Measurements from ENCODE around the gene DYNC1H1.

The DYNC1H1 gene

DNA sequence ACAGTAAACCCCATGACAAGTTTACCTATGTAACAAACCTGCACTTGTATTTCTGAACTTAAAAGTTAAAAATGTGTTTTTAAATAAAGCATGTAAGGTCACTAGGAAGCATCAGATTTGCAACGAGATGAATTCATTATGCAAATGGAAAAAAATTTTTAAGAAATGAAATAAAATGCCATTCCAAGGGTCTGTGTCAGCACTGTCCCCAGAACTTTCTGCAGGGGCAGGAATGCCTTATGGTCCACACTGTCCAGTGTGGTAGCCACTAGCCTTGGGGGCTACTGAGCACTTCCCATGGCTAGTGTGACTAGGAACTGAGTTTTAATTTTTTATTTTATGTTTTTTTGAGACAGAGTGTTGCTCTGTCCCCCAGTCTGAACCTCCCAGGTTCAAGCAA is 73.3 kb downstream of the DYNC1H1 start:
- H3K27ac ChIP-seq = no peak overlapping the region
- TF ChIP-seq, protein P1, sequence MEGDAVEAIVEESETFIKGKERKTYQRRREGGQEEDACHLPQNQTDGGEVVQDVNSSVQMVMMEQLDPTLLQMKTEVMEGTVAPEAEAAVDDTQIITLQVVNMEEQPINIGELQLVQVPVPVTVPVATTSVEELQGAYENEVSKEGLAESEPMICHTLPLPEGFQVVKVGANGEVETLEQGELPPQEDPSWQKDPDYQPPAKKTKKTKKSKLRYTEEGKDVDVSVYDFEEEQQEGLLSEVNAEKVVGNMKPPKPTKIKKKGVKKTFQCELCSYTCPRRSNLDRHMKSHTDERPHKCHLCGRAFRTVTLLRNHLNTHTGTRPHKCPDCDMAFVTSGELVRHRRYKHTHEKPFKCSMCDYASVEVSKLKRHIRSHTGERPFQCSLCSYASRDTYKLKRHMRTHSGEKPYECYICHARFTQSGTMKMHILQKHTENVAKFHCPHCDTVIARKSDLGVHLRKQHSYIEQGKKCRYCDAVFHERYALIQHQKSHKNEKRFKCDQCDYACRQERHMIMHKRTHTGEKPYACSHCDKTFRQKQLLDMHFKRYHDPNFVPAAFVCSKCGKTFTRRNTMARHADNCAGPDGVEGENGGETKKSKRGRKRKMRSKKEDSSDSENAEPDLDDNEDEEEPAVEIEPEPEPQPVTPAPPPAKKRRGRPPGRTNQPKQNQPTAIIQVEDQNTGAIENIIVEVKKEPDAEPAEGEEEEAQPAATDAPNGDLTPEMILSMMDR (conservative IDR thresholded peaks at IDR 0.05) = no peak
- TF ChIP-seq ZFX (IDR thresholded peaks at IDR 0.05) = no peak

DNA sequence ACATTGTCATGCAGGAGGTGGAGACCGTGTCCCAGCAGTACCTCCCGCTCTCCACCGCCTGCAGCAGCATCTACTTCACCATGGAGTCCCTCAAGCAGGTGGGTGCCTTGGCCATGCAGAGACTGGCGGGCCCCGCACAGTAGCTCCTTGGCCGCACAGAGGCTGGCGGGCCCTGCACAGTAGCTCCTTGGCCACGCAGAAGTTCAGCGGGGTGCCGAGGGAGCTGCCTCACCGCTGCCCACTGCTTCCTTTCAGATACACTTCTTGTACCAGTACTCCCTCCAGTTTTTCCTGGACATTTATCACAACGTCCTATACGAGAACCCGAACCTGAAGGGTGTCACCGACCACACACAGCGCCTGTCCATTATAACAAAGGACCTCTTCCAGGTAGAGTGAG is 74.8 kb downstream of the DYNC1H1 start:
- TF ChIP-seq ZFX (IDR thresholded peaks at IDR 0.05) = no peak
- TF ChIP-seq, protein P1 (conservative IDR thresholded peaks at IDR 0.05) = no peak
- H3K27ac ChIP-seq = no peak overlapping the region

DNA sequence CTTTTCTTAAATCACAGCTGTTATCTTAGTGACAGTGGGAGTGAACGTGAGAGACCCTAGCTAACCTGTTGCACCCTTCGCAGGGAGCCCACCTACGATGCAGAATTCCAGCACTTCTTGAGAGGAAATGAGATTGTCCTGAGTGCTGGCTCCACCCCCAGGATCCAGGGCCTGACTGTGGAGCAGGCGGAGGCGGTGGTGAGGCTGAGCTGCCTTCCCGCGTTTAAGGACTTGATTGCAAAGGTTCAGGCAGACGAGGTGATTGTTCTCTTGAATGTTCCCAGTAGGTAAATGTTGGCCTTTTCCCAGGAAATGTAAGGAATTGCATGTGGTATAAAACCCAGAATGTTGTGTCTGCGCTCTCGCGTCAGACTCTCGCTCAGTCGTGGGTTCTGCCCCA is 75.8 kb downstream of the DYNC1H1 start:
- no peak for TF ChIP-seq ZFX (IDR thresholded peaks at IDR 0.05)
- TF ChIP-seq, protein P1 (conservative IDR thresholded peaks at IDR 0.05) = no peak
- no peak overlapping the region for H3K27ac ChIP-seq

DNA sequence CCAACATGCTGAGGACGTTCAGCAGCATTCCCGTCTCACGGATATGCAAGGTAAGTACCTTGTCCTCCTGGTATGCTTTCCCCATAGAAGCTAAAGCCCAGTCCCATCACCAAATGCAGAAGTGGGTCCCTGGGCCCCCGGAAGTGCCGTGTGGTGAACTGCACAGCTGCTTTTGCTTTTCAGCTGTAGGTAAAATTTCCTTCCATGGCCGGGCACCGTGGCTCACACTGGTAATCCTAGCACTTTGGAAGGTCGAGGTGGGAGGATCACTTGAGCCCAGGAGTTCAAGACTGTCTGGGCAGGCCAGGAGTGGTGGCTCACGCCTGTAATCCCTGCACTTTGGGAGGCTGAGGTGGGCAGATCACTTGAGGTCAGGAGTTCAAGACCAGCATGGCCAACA is 78.3 kb downstream of the DYNC1H1 start:
- H3K27ac ChIP-seq = no peak overlapping the region
- no peak for TF ChIP-seq ZFX (IDR thresholded peaks at IDR 0.05)
- TF ChIP-seq, protein P1 (conservative IDR thresholded peaks at IDR 0.05) = no peak

DNA sequence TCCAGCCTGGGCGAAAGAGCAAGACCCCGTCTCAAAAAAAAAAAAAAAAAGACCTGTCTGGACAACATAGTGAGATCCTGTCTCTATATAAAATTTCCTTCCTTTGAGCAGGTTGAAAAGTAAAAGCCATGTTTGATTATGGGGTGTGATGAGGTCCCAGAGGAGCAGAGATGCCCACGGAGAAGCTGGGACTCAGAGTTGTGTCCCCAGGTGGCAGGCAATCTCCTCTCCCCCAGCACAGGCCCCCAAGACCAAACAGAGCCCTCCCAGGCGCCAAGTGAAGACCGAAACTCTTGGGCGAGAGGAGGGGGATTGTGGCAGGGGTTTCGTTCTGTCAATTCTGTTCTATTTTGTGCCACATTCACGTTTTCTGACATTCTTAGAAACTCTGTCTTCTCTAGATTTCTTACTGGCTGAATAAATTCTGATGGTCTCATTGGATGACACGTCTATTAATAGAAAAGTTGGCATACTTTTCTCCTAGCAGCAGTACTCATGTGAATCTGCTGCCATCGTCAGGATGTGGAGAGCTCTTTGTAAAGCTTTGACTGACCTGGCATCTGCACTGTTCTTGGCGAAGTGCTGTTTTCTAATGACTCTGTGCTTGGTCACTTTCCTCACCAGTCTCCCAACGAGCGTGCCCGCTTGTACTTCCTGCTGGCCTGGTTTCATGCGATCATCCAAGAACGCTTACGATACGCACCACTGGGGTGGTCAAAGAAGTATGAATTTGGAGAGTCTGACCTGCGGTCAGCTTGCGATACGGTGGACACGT is 79.1 kb downstream of the DYNC1H1 start:
- no peak overlapping the region for H3K27ac ChIP-seq
- TF ChIP-seq, protein P1 (conservative IDR thresholded peaks at IDR 0.05) = no peak
- no peak for TF ChIP-seq ZFX (IDR thresholded peaks at IDR 0.05)

DNA sequence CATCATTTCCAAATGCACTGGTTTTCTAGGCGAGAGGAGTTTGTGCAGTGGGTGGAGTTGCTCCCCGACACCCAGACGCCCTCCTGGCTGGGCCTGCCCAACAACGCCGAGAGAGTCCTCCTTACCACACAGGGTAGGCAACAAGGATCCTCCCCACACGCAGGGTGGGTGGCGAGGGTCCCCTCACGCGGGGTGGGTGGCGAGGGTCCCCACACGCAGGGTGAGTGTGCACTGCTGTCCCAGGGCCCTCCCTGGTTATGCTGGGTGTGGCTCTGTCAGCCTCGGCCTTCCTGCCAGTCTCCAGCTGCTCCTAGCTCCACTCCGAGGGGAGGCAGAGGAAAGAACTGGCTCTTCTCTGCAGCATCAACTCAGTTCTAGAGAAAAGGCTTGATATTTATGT is 80.2 kb downstream of the DYNC1H1 start:
- TF ChIP-seq ZFX (IDR thresholded peaks at IDR 0.05) = no peak
- TF ChIP-seq, protein P1 (conservative IDR thresholded peaks at IDR 0.05) = no peak
- no peak overlapping the region for H3K27ac ChIP-seq

DNA sequence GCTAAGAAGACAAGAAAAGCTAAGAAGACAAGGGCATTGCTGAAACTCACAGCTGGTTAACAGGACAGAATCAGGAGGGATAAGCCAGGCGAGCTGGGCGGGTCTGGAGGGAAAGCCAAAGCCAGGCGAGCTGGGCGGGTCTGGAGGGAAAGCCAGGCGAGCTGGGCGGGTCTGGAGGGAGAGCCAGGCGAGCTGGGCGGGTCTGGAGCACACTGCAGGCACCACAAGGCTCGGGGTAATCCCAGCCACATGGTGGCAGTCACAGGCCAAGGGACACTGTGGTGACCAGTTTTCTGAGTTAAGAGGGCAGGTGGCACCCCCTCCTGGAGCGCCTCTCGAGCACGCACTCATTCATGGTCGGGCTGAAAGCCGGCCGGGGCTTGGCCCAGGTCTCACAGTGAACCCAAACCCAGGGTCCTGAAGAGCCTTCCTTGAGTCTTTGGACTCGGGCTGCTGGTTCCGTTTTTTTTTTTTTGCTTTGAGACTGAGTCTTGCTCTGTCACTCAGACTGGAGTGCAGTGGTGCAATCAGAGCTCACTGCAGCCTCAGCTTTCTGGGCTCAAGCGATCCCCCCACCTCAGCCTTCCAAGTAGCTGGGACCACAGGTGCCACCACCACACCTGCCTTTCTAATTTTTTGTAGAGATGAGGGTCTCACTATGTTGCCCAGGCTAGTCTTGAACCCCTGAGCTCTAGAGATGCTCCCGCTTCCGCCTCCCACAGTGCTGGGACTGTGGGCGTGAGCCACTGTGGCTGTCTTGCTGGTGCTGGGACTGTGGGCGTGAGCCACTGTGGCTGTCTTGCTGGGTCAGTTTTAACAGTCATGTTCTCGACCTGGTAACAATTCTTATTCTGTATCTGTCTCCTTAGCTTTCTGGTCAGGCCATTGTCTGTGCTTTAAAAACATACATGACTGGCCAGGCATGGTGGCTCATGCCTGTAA is 82.2 kb downstream of the DYNC1H1 start:
- TF ChIP-seq, protein P1 (conservative IDR thresholded peaks at IDR 0.05) = peak; percentile 88
- TF ChIP-seq ZFX (IDR thresholded peaks at IDR 0.05) = no peak
- peak overlapping the region; percentile 6; the same call in 1 of the 2 replicates for H3K27ac ChIP-seq

All from C4-2B (cell line).